Measurements from ENCODE around the gene OMA1.

DNA sequence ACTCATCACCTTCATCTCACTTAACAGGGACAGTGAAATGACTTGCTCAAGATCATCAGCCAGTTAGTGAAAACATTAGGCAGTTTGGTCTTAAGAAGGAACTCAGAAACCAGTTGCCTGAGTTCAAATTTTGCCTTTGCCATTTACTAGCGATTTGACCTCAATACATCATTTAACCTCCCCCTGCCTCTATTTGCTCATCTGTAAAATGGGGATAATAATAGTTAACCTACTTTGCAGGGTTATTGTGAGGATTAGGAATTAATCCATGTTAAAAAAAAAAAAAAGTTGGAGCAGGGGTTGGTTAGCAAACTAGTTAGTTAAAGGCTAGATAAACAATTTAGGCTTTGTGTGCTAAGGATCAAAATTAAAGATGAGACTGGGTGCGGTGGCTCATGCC is 41.1 kb upstream of the OMA1 start:
- TF ChIP-seq, protein P1, sequence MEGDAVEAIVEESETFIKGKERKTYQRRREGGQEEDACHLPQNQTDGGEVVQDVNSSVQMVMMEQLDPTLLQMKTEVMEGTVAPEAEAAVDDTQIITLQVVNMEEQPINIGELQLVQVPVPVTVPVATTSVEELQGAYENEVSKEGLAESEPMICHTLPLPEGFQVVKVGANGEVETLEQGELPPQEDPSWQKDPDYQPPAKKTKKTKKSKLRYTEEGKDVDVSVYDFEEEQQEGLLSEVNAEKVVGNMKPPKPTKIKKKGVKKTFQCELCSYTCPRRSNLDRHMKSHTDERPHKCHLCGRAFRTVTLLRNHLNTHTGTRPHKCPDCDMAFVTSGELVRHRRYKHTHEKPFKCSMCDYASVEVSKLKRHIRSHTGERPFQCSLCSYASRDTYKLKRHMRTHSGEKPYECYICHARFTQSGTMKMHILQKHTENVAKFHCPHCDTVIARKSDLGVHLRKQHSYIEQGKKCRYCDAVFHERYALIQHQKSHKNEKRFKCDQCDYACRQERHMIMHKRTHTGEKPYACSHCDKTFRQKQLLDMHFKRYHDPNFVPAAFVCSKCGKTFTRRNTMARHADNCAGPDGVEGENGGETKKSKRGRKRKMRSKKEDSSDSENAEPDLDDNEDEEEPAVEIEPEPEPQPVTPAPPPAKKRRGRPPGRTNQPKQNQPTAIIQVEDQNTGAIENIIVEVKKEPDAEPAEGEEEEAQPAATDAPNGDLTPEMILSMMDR (IDR thresholded peaks at IDR 0.05) = no peak
- TF ChIP-seq POLR2A (IDR thresholded peaks at IDR 0.05) = no peak

Data from adrenal gland (tissue), 5 donors.